PFSK-1 (cell line): ENCODE data around the gene FKBP15.

Experiments
- FOXP2 ChIP-seq: optimal IDR thresholded peaks from 2 replicates; pipeline ENCODE3; 2011; ENCODE audit warnings: borderline replicate concordance, control low read depth, inconsistent platforms; ENCODE audit not compliant: insufficient read depth; ENCODE audit errors: extremely low read length, extremely low read depth
- POLR2AphosphoS5 ChIP-seq: IDR thresholded peaks from 2 replicates; pipeline ENCODE4 v1.6.1; 2012; ENCODE audit warnings: low read depth, mild to moderate bottlenecking, control low read depth, low read length, moderate library complexity
- SIN3A ChIP-seq: IDR thresholded peaks from 2 replicates; pipeline ENCODE4 v1.6.1; 2012; ENCODE audit warnings: mild to moderate bottlenecking, low read length, moderate library complexity, borderline replicate concordance; ENCODE audit not compliant: insufficient read depth
- TAF1 ChIP-seq: IDR thresholded peaks from 2 replicates; pipeline ENCODE4 v1.6.1; 2012; ENCODE audit warnings: low read length, control low read depth, borderline replicate concordance; ENCODE audit not compliant: insufficient read depth
- TF ChIP-seq, protein P1 (sequence below), 2 experiments: IDR thresholded peaks; 2 replicates each; pipeline versions ENCODE4 v1.6.1 to v1.8.0; 2011 to 2012; ENCODE audit warnings: low read depth in 2 of 2, low read length in 2 of 2, control low read depth in 1 of 2, inconsistent platforms in 1 of 2, mild to moderate bottlenecking in 1 of 2, moderate library complexity in 1 of 2; ENCODE audit not compliant: insufficient read depth in 1 of 2

Gene FKBP15

GRCh38 chr9:113250807-113251206 lies 29.7 kb upstream of the FKBP15 start:
- TF ChIP-seq SIN3A (no peak), FOXP2 (no peak), POLR2AphosphoS5 (no peak), TAF1 (no peak)
- TF ChIP-seq, protein P1, sequence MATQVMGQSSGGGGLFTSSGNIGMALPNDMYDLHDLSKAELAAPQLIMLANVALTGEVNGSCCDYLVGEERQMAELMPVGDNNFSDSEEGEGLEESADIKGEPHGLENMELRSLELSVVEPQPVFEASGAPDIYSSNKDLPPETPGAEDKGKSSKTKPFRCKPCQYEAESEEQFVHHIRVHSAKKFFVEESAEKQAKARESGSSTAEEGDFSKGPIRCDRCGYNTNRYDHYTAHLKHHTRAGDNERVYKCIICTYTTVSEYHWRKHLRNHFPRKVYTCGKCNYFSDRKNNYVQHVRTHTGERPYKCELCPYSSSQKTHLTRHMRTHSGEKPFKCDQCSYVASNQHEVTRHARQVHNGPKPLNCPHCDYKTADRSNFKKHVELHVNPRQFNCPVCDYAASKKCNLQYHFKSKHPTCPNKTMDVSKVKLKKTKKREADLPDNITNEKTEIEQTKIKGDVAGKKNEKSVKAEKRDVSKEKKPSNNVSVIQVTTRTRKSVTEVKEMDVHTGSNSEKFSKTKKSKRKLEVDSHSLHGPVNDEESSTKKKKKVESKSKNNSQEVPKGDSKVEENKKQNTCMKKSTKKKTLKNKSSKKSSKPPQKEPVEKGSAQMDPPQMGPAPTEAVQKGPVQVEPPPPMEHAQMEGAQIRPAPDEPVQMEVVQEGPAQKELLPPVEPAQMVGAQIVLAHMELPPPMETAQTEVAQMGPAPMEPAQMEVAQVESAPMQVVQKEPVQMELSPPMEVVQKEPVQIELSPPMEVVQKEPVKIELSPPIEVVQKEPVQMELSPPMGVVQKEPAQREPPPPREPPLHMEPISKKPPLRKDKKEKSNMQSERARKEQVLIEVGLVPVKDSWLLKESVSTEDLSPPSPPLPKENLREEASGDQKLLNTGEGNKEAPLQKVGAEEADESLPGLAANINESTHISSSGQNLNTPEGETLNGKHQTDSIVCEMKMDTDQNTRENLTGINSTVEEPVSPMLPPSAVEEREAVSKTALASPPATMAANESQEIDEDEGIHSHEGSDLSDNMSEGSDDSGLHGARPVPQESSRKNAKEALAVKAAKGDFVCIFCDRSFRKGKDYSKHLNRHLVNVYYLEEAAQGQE (IDR thresholded peaks at IDR 0.05; ENCODE audit: insufficient read depth in 1 of 2, low read depth in 2 of 2, low read length in 2 of 2): no peak

GRCh38 chr9:113247640-113248039 lies 26.6 kb upstream of the FKBP15 start:
- no peak for TF ChIP-seq POLR2AphosphoS5
- no peak for TF ChIP-seq TAF1
- TF ChIP-seq, protein P1 (IDR thresholded peaks at IDR 0.05; ENCODE audit: insufficient read depth in 1 of 2, low read depth in 2 of 2, low read length in 2 of 2): no peak
- TF ChIP-seq FOXP2: no peak
- no peak for TF ChIP-seq SIN3A

DNA sequence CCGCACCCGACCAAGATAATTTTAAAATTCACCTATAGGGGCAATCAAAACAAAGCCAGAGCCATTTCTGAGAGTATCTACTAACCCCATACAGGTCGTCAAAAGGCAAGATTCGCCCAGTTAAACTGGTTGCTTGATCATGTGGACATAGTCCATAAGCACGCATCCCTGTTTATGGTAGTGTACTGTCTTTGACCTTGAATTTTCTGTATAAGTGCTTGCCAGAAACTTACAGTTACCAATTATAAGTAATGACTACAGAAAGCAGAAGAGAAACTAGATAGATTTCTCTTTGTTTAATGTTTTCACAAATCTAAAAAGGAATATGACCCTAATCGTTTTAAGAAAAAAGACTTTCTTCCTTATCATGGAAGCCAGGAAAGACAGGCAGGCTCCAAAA lies 25.9 kb upstream of the FKBP15 start:
- TF ChIP-seq FOXP2 (no peak), POLR2AphosphoS5 (no peak), SIN3A (no peak), TAF1 (no peak)
- TF ChIP-seq, protein P1 (IDR thresholded peaks at IDR 0.05; ENCODE audit: insufficient read depth in 1 of 2, low read depth in 2 of 2, low read length in 2 of 2): no peak

GRCh38 chr9:113245894-113246293 lies 24.8 kb upstream of the FKBP15 start:
- no peak for TF ChIP-seq FOXP2
- TF ChIP-seq, protein P1 (IDR thresholded peaks at IDR 0.05; ENCODE audit: insufficient read depth in 1 of 2, low read depth in 2 of 2, low read length in 2 of 2): no peak
- TF ChIP-seq SIN3A: no peak
- TF ChIP-seq TAF1: no peak
- TF ChIP-seq POLR2AphosphoS5: no peak

GRCh38 chr9:113244556-113244955 lies 23.5 kb upstream of the FKBP15 start:
- TF ChIP-seq SIN3A: no peak
- TF ChIP-seq FOXP2: no peak
- TF ChIP-seq, protein P1 (IDR thresholded peaks at IDR 0.05; ENCODE audit: insufficient read depth in 1 of 2, low read depth in 2 of 2, low read length in 2 of 2): no peak
- TF ChIP-seq TAF1: no peak
- TF ChIP-seq POLR2AphosphoS5: no peak
